HepG2 (cell line): ENCODE results near the gene SLC18A2. TPM values are rescaled to one million over a fixed set of nuclear protein-coding genes. Genes with fewer than 3 reads are reported as not detected.

ENCODE experiments used
- ATAC-seq: fragments of 200-7000 bp; cut with Tn5 transposase; 3 replicates; pipeline ENCODE4 v1.9.1; 2020; ENCODE audit warnings: mild to moderate bottlenecking, moderate library complexity
- BruUV-seq: library from RNA; stranded (reverse); fragments of 400-500 nt; replicated peaks from 2 replicates; lab custom pipeline; 2021; lab: Mats Ljungman, UMichigan
- CTCF ChIA-PET: fragments of 300-600 bp; formaldehyde crosslinking; extraction: SDS; loops from one replicate; lab custom pipeline; 2021; ENCODE audit warnings: low total read pairs, inconsistent platforms, low intra/inter-chr PET ratio; lab: Yijun Ruan, JAX
- POLR2A ChIA-PET: fragments of 350-600 bp; sonication (Branson Sonifier 250); formaldehyde crosslinking; loops from one replicate; lab custom pipeline; 2020; ENCODE audit warnings: antibody characterized with exemption, inconsistent platforms; lab: Yijun Ruan, JAX
- DNase-seq: peaks from one replicate; pipeline ENCODE4 v3.0.0-alpha.2; 2015; ENCODE audit warnings: low spot score
- FAIRE-seq: peaks from 3 replicates; lab custom pipeline; 2011; peaks lifted over from hg19 to GRCh38; lab: Jason Lieb, UNC
- H2AFZ ChIP-seq: one replicate; pipeline ENCODE4 v1.6.1; 2011; ENCODE audit warnings: low read length, inconsistent platforms
- H3K27ac ChIP-seq: fragments of 300-600 bp; 3 replicates; pipeline ENCODE4 v1.8.0; 2011; ENCODE audit warnings: mixed run types, mild to moderate bottlenecking, mixed read lengths, low read length, inconsistent platforms; ENCODE audit not compliant: insufficient read depth; ENCODE audit errors: extremely low read length
- H3K27me3 ChIP-seq, 2 experiments: fragments of 200-600 bp in 1 of 2; 2 replicates in 1 of 2; 3 replicates in 1 of 2; pipeline versions ENCODE4 v1.6.0 to v1.8.0; 2011; ENCODE audit warnings: low read length in 2 of 2, mild to moderate bottlenecking in 2 of 2, moderate library complexity in 2 of 2, inconsistent platforms in 1 of 2; ENCODE audit not compliant: insufficient read depth in 2 of 2, control insufficient read depth in 1 of 2
- H3K36me3 ChIP-seq, 2 experiments: fragments of 200-600 bp in 1 of 2; replicated peaks in 1 of 2; 2 replicates in 1 of 2; 3 replicates in 1 of 2; pipeline versions ENCODE4 v1.5.1 to v1.8.0; 2011; ENCODE audit warnings: low read length in 2 of 2, inconsistent platforms in 1 of 2; ENCODE audit not compliant: insufficient read depth in 2 of 2, control insufficient read depth in 1 of 2
- H3K4me1 ChIP-seq: 2 replicates; pipeline ENCODE4 v1.5.1; 2012; ENCODE audit warnings: low read length, inconsistent platforms; ENCODE audit not compliant: insufficient read depth
- H3K4me2 ChIP-seq: 2 replicates; pipeline ENCODE4 v1.6.0; 2011; ENCODE audit warnings: low read depth, low read length, inconsistent platforms
- H3K4me3 ChIP-seq, 3 experiments: fragments of 200-600 bp in 1 of 3; sonication (generic), shearing (Covaris generic) in 1 of 3; replicated peaks in 1 of 3; 2 replicates each; pipeline ENCODE4 v1.5.1; 2011 to 2016; ENCODE audit warnings: low read length in 3 of 3, inconsistent platforms in 2 of 3, low read depth in 2 of 3, mild to moderate bottlenecking in 2 of 3, control low read depth in 1 of 3, mixed read lengths in 1 of 3; ENCODE audit not compliant: insufficient read depth in 1 of 3
- H3K79me2 ChIP-seq: one replicate; pipeline ENCODE4 v1.6.1; 2011; ENCODE audit warnings: low read length, inconsistent platforms; ENCODE audit not compliant: insufficient read depth
- H3K9ac ChIP-seq: 2 replicates; pipeline ENCODE4 v1.6.0; 2011; ENCODE audit warnings: mild to moderate bottlenecking, low read depth, low read length, inconsistent platforms; ENCODE audit not compliant: insufficient read depth
- H3K9me3 ChIP-seq: 2 replicates; pipeline ENCODE4 v1.5.1; 2012; ENCODE audit warnings: mild to moderate bottlenecking, low read length
- H4K20me1 ChIP-seq: 2 replicates; pipeline ENCODE4 v1.6.0; 2011; ENCODE audit warnings: inconsistent platforms, mild to moderate bottlenecking, low read length, moderate library complexity; ENCODE audit not compliant: insufficient read depth
- BHLHE40 ChIP-seq: IDR thresholded peaks from 2 replicates; pipeline ENCODE4 v1.6.1; 2011; ENCODE audit warnings: low read length, improper control_type of control experiment
- CREB1 ChIP-seq, 2 experiments: fragments of 450-650 bp in 1 of 2; IDR thresholded peaks; 2 replicates each; pipeline ENCODE4 v1.6.1; 2016 to 2017; ENCODE audit warnings: control low read depth in 1 of 2, mild to moderate bottlenecking in 1 of 2, missing compliant biosample characterization in 1 of 2, missing genetic modification characterization in 1 of 2
- FOSL2 ChIP-seq: sonication (generic); formaldehyde crosslinking; IDR thresholded peaks from 2 replicates; pipeline ENCODE4 v1.4.0; 2020; ENCODE audit warnings: missing genetic modification reagents
- FOXA1 ChIP-seq, 2 experiments: fragments of 450-650 bp in 1 of 2; sonication (generic) in 1 of 2; formaldehyde crosslinking in 1 of 2; IDR thresholded peaks; 2 replicates each; pipeline versions ENCODE4 v1.4.0 to v1.6.1; 2016 to 2020; ENCODE audit warnings: missing genetic modification reagents in 1 of 2
- FOXM1 ChIP-seq: sonication (generic); formaldehyde crosslinking; IDR thresholded peaks from 2 replicates; pipeline ENCODE4 v1.5.0; 2020; ENCODE audit warnings: missing genetic modification reagents
- GATAD2A ChIP-seq: IDR thresholded peaks from 2 replicates; pipeline ENCODE4 v1.6.1; 2016
- KLF12 ChIP-seq: sonication (generic); formaldehyde crosslinking; IDR thresholded peaks from 2 replicates; pipeline ENCODE4 v1.4.0; 2020; ENCODE audit warnings: missing genetic modification reagents, borderline replicate concordance
- MXI1 ChIP-seq: IDR thresholded peaks from 3 replicates; pipeline ENCODE4 v1.6.1; 2012; ENCODE audit warnings: low read depth, low read length, inconsistent platforms, borderline replicate concordance
- PRPF4 ChIP-seq: fragments of 200-400 bp; formaldehyde crosslinking; IDR thresholded peaks from 2 replicates; pipeline ENCODE4 v1.6.1; 2016; ENCODE audit warnings: low read length, low read depth; ENCODE audit not compliant: poor library complexity, severe bottlenecking
- SCMH1 ChIP-seq: sonication (generic); formaldehyde crosslinking; IDR thresholded peaks from 2 replicates; pipeline ENCODE4 v1.9.0; 2021; ENCODE audit warnings: missing genetic modification reagents, mild to moderate bottlenecking, borderline replicate concordance
- SMAD9 ChIP-seq: sonication (generic); formaldehyde crosslinking; IDR thresholded peaks from 2 replicates; pipeline ENCODE4 v1.5.1; 2020; ENCODE audit warnings: mild to moderate bottlenecking, missing genetic modification reagents
- SMYD3 ChIP-seq: sonication (generic); formaldehyde crosslinking; IDR thresholded peaks from 2 replicates; pipeline ENCODE4 v1.8.1; 2023; ENCODE audit warnings: mild to moderate bottlenecking, missing genetic modification reagents
- SOX5 ChIP-seq: IDR thresholded peaks from 2 replicates; pipeline ENCODE4 v1.6.1; 2016; ENCODE audit warnings: borderline replicate concordance
- SOX6 ChIP-seq, 2 experiments: fragments of 450-650 bp in 1 of 2; sonication (generic) in 1 of 2; formaldehyde crosslinking in 1 of 2; IDR thresholded peaks; 2 replicates each; pipeline versions ENCODE4 v1.4.0 to v1.6.1; 2017 to 2020; ENCODE audit warnings: antibody characterized with exemption in 1 of 2, mild to moderate bottlenecking in 1 of 2, missing genetic modification reagents in 1 of 2
- TGIF2 ChIP-seq: IDR thresholded peaks from 2 replicates; pipeline ENCODE4 v1.6.1; 2016; ENCODE audit warnings: control low read depth, missing compliant biosample characterization
- ZBTB20 ChIP-seq: sonication (generic); formaldehyde crosslinking; IDR thresholded peaks from 2 replicates; pipeline ENCODE4 v1.8.1; 2023; ENCODE audit warnings: missing genetic modification reagents, low read depth, mild to moderate bottlenecking, borderline replicate concordance
- ZNF17 ChIP-seq: sonication (generic); formaldehyde crosslinking; IDR thresholded peaks from 2 replicates; pipeline ENCODE4 v1.5.0; 2020; ENCODE audit warnings: mild to moderate bottlenecking, missing genetic modification reagents
- ZNF350 ChIP-seq: sonication (generic); formaldehyde crosslinking; IDR thresholded peaks from 2 replicates; pipeline ENCODE4 v1.4.0; 2020; ENCODE audit warnings: mild to moderate bottlenecking, low read depth, missing genetic modification reagents, borderline replicate concordance
- ZSCAN22 ChIP-seq: sonication (generic); formaldehyde crosslinking; IDR thresholded peaks from 2 replicates; pipeline ENCODE4 v1.4.0; 2020; ENCODE audit warnings: mild to moderate bottlenecking, missing genetic modification reagents
- ZSCAN30 ChIP-seq: sonication (generic); formaldehyde crosslinking; IDR thresholded peaks from 2 replicates; pipeline ENCODE4 v1.5.0; 2020; ENCODE audit warnings: mild to moderate bottlenecking, missing genetic modification reagents
- WGBS: methylation state at CpG from one replicate; pipeline ENCODE4 v1.1.6; 2017; ENCODE audit warnings: low lambda C conversion rate; 5-methylcytosine and 5-hydroxymethylcytosine counted together
- in situ Hi-C: cut with HindIII; loops from 2 replicates; pipeline ENCODE4 v1.10.0; 2017; ENCODE audit warnings: low pct_unique_long_range_greater_than_20kb; ENCODE audit not compliant: extremely low pct_ligation_motif_present
- intact Hi-C: fragments of 100-400 bp; cut with micrococcal nuclease; formaldehyde crosslinking; loops from one replicate; pipeline ENCODE4 v1.10.0; 2022; ENCODE audit not compliant: unreplicated experiment
- polyA plus RNA-seq, 8 experiments: library from polyadenylated mRNA; depleted of rRNA in 3 of 8; stranded (reverse) in 7 of 8; unstranded in 1 of 8; fragments of >200 nt; fragmentation: Illumina TruSeq in 4 of 8; extraction: Trizol in 4 of 8; gene quantifications; 2 replicates each; pipeline versions ENCODE4 v1.2.1 to v1.2.3, GENCODE V29; 2011 to 2016; ENCODE audit warnings: low read depth in 4 of 8, missing spikeins in 1 of 8, mixed read lengths in 1 of 8; ENCODE audit not compliant: insufficient read depth in 1 of 8
- total RNA-seq, 5 experiments: library from RNA; depleted of rRNA; stranded (reverse); fragments of >200 nt; fragmentation: Illumina TruSeq; extraction: Trizol; gene quantifications; 2 replicates each; pipeline ENCODE4 v1.2.3, GENCODE V29; 2016; ENCODE audit warnings: low read depth in 1 of 5
- TF ChIP-seq, protein P1 (sequence below), 2 experiments: fragments of 450-650 bp in 1 of 2; sonication (generic) in 1 of 2; formaldehyde crosslinking; IDR thresholded peaks; 2 replicates each; pipeline versions ENCODE4 v1.5.0 to v1.8.0; 2020 to 2022; ENCODE audit warnings: mild to moderate bottlenecking in 1 of 2, missing genetic modification reagents in 1 of 2
- TF ChIP-seq, protein P2 (sequence below): sonication (generic); formaldehyde crosslinking; IDR thresholded peaks from 2 replicates; pipeline ENCODE4 v1.8.0; 2023; ENCODE audit warnings: mild to moderate bottlenecking, missing genetic modification reagents
- TF ChIP-seq, protein P3 (sequence below): fragments of 450-650 bp; IDR thresholded peaks from 2 replicates; pipeline ENCODE4 v1.6.1; 2016

The SLC18A2 gene
- total and polyA plus RNA-seq, 2 of the 13 experiments (the other 11 are each of a cell fraction or from before 2014, with no cell fraction given), result not detected

DNA sequence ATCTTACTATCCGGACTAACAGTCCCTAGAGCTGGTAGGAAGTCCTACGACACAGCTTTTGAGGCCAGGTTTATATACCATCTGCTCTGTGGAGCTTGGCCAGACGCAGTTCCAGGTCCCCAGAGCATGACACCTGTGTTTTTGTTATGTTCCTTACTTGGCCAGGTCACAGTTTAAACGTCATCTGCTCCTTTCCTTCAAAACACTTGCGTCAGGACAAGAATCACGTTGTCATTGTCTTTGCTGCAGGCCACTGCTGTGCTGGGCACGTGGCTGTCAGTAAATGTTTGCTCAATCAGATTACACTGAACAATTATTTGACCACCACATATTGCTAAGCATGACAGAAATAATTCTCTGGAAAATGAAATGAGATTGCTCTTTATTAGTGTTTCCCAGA lies 23.9 kb downstream of the SLC18A2 start:
- DNase-seq (peak; percentile 35), ATAC-seq (peak; percentile 21; the same call in 1 of the 3 replicates), FAIRE-seq (no peak)
- H3K4me2 ChIP-seq, result 0 out of 2 replicates have a peak overlapping the region, but pooled peaks have one; percentile 6
- intact Hi-C loops, result no loop called here
- POLR2A ChIA-PET, result no interaction called here
- no peak overlapping the region for H3K9ac ChIP-seq
- CTCF ChIA-PET, result no interaction called here
- no peaks in the 10 kb centered on the region for H3K79me2 ChIP-seq
- H3K4me1 ChIP-seq, result peaks cover 39% of the 10 kb centered on the region
- no peak overlapping the region for H3K27ac ChIP-seq
- H3K27me3 ChIP-seq, result peaks cover 0 to 28% of the 10 kb centered on the region in 2 experiments; a peak in 2 of 5 replicates
- in situ Hi-C loops, result no loop called here
- 17% methylated on average over 7 of the region's 7 CpGs for WGBS
- H4K20me1 ChIP-seq, result no peaks in the 10 kb centered on the region
- H3K36me3 ChIP-seq, result no peaks in the 10 kb centered on the region
- no TSS peak for BruUV-seq
- no peak overlapping the region for H3K4me3 ChIP-seq
- H2AFZ ChIP-seq, result no peak overlapping the region
- H3K9me3 ChIP-seq, result no peaks in the 10 kb centered on the region
- TF ChIP-seq FOSL2 (CRISPR knock-in tag), result 0 out of 2 replicates have a peak, but pooled peaks have one; percentile 36
- peak; percentile 23; the same call in 1 of the 3 replicates for TF ChIP-seq MXI1
- TF ChIP-seq, protein P1, sequence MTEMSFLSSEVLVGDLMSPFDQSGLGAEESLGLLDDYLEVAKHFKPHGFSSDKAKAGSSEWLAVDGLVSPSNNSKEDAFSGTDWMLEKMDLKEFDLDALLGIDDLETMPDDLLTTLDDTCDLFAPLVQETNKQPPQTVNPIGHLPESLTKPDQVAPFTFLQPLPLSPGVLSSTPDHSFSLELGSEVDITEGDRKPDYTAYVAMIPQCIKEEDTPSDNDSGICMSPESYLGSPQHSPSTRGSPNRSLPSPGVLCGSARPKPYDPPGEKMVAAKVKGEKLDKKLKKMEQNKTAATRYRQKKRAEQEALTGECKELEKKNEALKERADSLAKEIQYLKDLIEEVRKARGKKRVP (CRISPR knock-in tag; IDR thresholded peaks at IDR 0.05), result peak in 1 of 2 experiments; percentile 68; a peak in 2 of 4 replicates
- TF ChIP-seq SOX6 (IDR thresholded peaks at IDR 0.05), result no peak
- peak; percentile 71 for TF ChIP-seq SOX6 (CRISPR knock-in tag; IDR thresholded peaks at IDR 0.05)
- no peak for TF ChIP-seq PRPF4
- no peak for TF ChIP-seq FOXA1 (IDR thresholded peaks at IDR 0.05)
- TF ChIP-seq FOXA1 (CRISPR knock-in tag; IDR thresholded peaks at IDR 0.05), result peak; percentile 37; the same call in 1 of the 2 replicates
- TF ChIP-seq ZSCAN22 (CRISPR knock-in tag), result no peak
- TF ChIP-seq, protein P2, sequence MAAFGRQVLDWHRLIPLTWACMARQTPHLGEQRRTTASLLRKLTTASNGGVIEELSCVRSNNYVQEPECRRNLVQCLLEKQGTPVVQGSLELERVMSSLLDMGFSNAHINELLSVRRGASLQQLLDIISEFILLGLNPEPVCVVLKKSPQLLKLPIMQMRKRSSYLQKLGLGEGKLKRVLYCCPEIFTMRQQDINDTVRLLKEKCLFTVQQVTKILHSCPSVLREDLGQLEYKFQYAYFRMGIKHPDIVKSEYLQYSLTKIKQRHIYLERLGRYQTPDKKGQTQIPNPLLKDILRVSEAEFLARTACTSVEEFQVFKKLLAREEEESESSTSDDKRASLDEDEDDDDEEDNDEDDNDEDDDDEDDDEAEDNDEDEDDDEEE, result no peak
- no peak for TF ChIP-seq ZSCAN30 (CRISPR knock-in tag)
- no peak for TF ChIP-seq ZNF17
- TF ChIP-seq SCMH1, result no peak
- TF ChIP-seq SMAD9 (CRISPR knock-in tag), result no peak
- peak; percentile 54 for TF ChIP-seq CREB1 (IDR thresholded peaks at IDR 0.05)
- no peak for TF ChIP-seq CREB1 (CRISPR knock-in tag; IDR thresholded peaks at IDR 0.05)
- no peak for TF ChIP-seq ZBTB20 (CRISPR knock-in tag)
- peak; percentile 70 for TF ChIP-seq BHLHE40
- TF ChIP-seq, protein P3, sequence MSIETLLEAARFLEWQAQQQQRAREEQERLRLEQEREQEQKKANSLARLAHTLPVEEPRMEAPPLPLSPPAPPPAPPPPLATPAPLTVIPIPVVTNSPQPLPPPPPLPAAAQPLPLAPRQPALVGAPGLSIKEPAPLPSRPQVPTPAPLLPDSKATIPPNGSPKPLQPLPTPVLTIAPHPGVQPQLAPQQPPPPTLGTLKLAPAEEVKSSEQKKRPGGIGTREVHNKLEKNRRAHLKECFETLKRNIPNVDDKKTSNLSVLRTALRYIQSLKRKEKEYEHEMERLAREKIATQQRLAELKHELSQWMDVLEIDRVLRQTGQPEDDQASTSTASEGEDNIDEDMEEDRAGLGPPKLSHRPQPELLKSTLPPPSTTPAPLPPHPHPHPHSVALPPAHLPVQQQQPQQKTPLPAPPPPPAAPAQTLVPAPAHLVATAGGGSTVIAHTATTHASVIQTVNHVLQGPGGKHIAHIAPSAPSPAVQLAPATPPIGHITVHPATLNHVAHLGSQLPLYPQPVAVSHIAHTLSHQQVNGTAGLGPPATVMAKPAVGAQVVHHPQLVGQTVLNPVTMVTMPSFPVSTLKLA, result peak; percentile 57
- TF ChIP-seq SMYD3 (CRISPR knock-in tag), result no peak
- TF ChIP-seq ZNF350 (CRISPR knock-in tag), result no peak
- no peak for TF ChIP-seq FOXM1 (CRISPR knock-in tag)
- TF ChIP-seq SOX5 (CRISPR knock-in tag), result peak; percentile 62; the same call in 1 of the 2 replicates
- 0 out of 2 replicates have a peak, but pooled peaks have one; percentile 36 for TF ChIP-seq GATAD2A (CRISPR knock-in tag)
- peak; percentile 69; the same call in 1 of the 2 replicates for TF ChIP-seq TGIF2 (CRISPR knock-in tag)
- no peak for TF ChIP-seq KLF12 (CRISPR knock-in tag)
